HG02623 (cell line): ENCODE measurements around the gene KAZN.

Source experiments
- ATAC-seq: cut with Tn5 transposase; IDR thresholded peaks from one replicate; pipeline ENCODE4 v1.9.1; 2021; ENCODE audit warnings: moderate library complexity; ENCODE audit not compliant: unreplicated experiment

The KAZN gene

DNA sequence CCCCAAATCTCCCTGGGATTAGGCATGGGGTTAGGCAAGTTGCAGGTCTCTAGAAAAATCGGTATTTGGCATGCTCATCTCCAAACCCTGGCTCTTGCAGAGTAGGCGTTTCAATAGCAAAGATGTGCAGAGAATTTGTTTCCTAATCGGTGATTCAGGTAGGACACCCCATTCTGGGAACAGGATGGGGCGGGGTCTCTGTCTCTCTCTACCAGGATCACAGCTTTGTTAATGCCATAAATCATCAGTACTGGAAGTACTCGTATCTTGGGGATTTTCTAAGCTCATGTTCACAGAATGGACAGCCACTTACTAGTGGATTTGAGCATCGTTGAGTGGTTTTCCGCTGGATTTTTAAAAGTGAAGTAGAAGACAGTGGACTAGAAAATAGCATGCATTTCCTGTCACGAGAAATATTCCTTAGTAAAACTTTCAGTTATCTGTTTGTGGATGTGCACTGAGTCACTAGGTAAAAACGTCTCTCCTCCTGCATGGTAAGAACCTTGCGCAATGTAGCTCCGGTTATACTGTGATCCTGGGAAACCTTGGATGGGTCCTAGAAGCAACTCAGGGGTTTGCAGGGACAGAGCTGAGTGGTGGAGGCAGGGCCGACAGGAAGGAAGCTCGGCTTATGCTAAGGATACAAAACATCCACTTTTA lies 560.2 kb downstream of the KAZN start:
- no peak for ATAC-seq

- ATAC-seq = no peak
Measured at GRCh38 chr1:15159166-15159555, 560.7 kb downstream of the KAZN start.

DNA sequence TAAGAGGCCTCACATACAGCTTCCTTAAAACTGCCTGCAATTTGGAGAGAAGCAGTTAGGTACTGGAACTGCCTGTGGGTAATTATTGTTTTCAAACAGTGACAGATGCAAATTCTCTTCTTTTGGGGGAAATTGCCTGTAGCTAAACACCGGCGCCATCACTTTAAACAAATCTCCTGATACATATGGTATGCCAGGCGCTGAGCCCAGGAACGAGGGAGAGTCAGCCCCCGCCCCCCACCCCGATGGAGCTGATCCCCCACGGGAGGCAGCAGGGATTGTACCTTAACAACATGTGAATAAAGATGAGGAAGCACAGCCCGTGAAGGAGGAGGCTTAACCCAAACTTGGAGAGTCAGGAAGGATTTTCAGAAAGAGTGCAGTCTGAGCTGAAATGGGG lies 562.1 kb downstream of the KAZN start:
- ATAC-seq = no peak

GRCh38 chr1:15167386-15167785 lies 568.9 kb downstream of the KAZN start:
- ATAC-seq = no peak
